A673 (cell line): ENCODE measurements around the gene MYT1. TPM values are rescaled to one million over a fixed set of nuclear protein-coding genes. Genes with fewer than 3 reads are reported as not detected.

Source experiments
- BruUV-seq: library from RNA; stranded (reverse); fragments of 400-500 nt; replicated peaks from 2 replicates; lab custom pipeline; 2021; lab: Mats Ljungman, UMichigan
- CTCF ChIA-PET: fragments of 300-600 bp; sonication (Branson Sonifier 250); formaldehyde crosslinking; loops from one replicate; lab custom pipeline; 2022; ENCODE audit warnings: antibody characterized with exemption; lab: Charles Lee
- POLR2A ChIA-PET: fragments of 300-600 bp; sonication (Branson Sonifier 250); formaldehyde crosslinking; loops from one replicate; lab custom pipeline; 2022; ENCODE audit warnings: antibody characterized with exemption; ENCODE audit not compliant: low non-redundant PET; lab: Charles Lee
- DNase-seq: peaks from one replicate; pipeline ENCODE4 v3.0.0-alpha.2; 2015; ENCODE audit warnings: low spot score
- H3K27ac ChIP-seq: fragments of 200-600 bp; sonication (generic); 2 replicates; pipeline ENCODE4 v1.5.1; 2016; ENCODE audit warnings: mixed run types, low read depth, mild to moderate bottlenecking, mixed read lengths, antibody characterized with exemption, low read length; ENCODE audit not compliant: poor library complexity, severe bottlenecking
- H3K27me3 ChIP-seq: fragments of 200-600 bp; sonication (generic); replicated peaks from 2 replicates; pipeline ENCODE4 v1.6.1; 2017; ENCODE audit warnings: mixed run types, low read depth, mild to moderate bottlenecking, mixed read lengths, antibody characterized with exemption, low read length; ENCODE audit not compliant: insufficient read depth, poor library complexity
- H3K36me3 ChIP-seq: fragments of 200-600 bp; sonication (generic); 2 replicates; pipeline ENCODE4 v1.6.1; 2016; ENCODE audit warnings: mixed run types, mild to moderate bottlenecking, mixed read lengths, antibody characterized with exemption, low read length; ENCODE audit not compliant: insufficient read depth, poor library complexity, severe bottlenecking
- H3K4me1 ChIP-seq: fragments of 200-600 bp; sonication (generic); 2 replicates; pipeline ENCODE4 v1.6.1; 2017; ENCODE audit warnings: mixed run types, mild to moderate bottlenecking, mixed read lengths, antibody characterized with exemption, low read length; ENCODE audit not compliant: insufficient read depth, poor library complexity, severe bottlenecking
- H3K4me3 ChIP-seq: fragments of 200-600 bp; sonication (generic); 2 replicates; pipeline ENCODE4 v1.5.1; 2016; ENCODE audit warnings: low read depth, mixed run types, mild to moderate bottlenecking, mixed read lengths, low read length; ENCODE audit not compliant: poor library complexity, severe bottlenecking
- H3K9me3 ChIP-seq: fragments of 200-600 bp; sonication (generic); 2 replicates; pipeline ENCODE4 v1.6.1; 2016; ENCODE audit warnings: mixed run types, low read depth, mild to moderate bottlenecking, mixed read lengths, antibody characterized with exemption, low read length; ENCODE audit not compliant: poor library complexity, severe bottlenecking
- CTCF ChIP-seq: fragments of 300-800, 200-600 bp; sonication (generic); conservative IDR thresholded peaks from 2 replicates; pipeline ENCODE4 v1.5.1; 2017; ENCODE audit warnings: low read depth, mild to moderate bottlenecking, antibody characterized with exemption, low read length, moderate library complexity, mixed read lengths
- EZH2 ChIP-seq: fragments of 200-600 bp; sonication (generic); IDR thresholded peaks from 2 replicates; pipeline ENCODE4 v1.6.1; 2017; ENCODE audit warnings: borderline replicate concordance, low read depth, mild to moderate bottlenecking, mixed read lengths, antibody characterized with exemption, low read length; ENCODE audit not compliant: poor library complexity, severe bottlenecking
- intact Hi-C: fragments of 100-400 bp; cut with micrococcal nuclease; formaldehyde crosslinking; loops from one replicate; pipeline ENCODE4 v1.10.0; 2022; ENCODE audit not compliant: unreplicated experiment
- total RNA-seq: library from RNA; stranded (reverse); gene quantifications from 2 replicates; pipeline ENCODE4 v1.2.3, GENCODE V29; 2021

MYT1 gene
- total RNA-seq, 1 experiment from 2014 or later = not detected

GRCh38 chr20:64194269-64194668, 30.0 kb downstream of the MYT1 start:
- no peak for DNase-seq
- intact Hi-C loops = no loop called here
- Histone ChIP-seq H3K36me3 (no peaks in the 10 kb centered on the region), H3K27ac (no peak overlapping the region), H3K27me3 (peaks cover 58% of the 10 kb centered on the region), H3K4me3 (no peak overlapping the region), H3K4me1 (no peaks in the 10 kb centered on the region), H3K9me3 (no peaks in the 10 kb centered on the region)
- BruUV-seq = no TSS peak
- POLR2A ChIA-PET = no interaction called here
- CTCF ChIA-PET = interaction anchor here (0.6 kb wide), 1 partner anchor 74 kb away, joined by 3 read pairs; no protein-coding TSS in a partner anchor
- no peak for TF ChIP-seq EZH2
- TF ChIP-seq CTCF = no peak

DNA sequence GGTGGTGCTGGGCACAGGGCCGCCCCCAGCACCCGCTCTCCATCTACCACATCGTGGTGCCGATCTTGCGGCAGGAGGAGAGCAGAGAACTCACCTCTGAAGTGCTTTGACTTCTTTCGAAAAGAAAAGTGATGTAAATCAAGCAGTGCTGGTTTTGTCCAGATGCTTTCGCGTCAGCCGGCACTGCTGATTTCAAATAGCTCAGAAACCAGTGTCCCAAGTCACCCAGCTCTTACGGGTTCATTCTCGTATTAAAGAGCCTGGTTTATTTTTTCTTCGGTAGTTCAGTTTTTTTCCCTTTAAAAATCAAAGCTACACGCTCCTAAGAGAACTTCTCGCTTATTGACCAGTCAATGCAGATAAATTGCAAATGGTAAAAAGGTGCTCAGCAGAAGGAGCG, 32.1 kb downstream of the MYT1 start:
- no peaks in the 10 kb centered on the region for H3K36me3 ChIP-seq
- no peaks in the 10 kb centered on the region for H3K4me1 ChIP-seq
- intact Hi-C loops = no loop called here
- no peaks in the 10 kb centered on the region for H3K9me3 ChIP-seq
- BruUV-seq = no TSS peak
- CTCF ChIA-PET = interaction anchor here (0.8 kb wide), 1 partner anchor 887 kb away, joined by 3 read pairs; no protein-coding TSS in a partner anchor
- H3K4me3 ChIP-seq = no peak overlapping the region
- POLR2A ChIA-PET = no interaction called here
- no peak for DNase-seq
- TF ChIP-seq EZH2 = no peak
- no peak for TF ChIP-seq CTCF
- H3K27ac ChIP-seq = no peak overlapping the region
- peaks cover 68% of the 10 kb centered on the region for H3K27me3 ChIP-seq

- Histone ChIP-seq H3K36me3 (no peaks in the 10 kb centered on the region), H3K27me3 (peaks cover 66% of the 10 kb centered on the region), H3K4me1 (no peaks in the 10 kb centered on the region), H3K4me3 (no peak overlapping the region), H3K27ac (no peak overlapping the region), H3K9me3 (no peaks in the 10 kb centered on the region)
- BruUV-seq = no TSS peak
- no peak for DNase-seq
- ChIA-PET CTCF (interaction anchor here (0.8 kb wide), 1 partner anchor 888 kb away, joined by 3 read pairs; no protein-coding TSS in a partner anchor), POLR2A (no interaction called here)
- TF ChIP-seq EZH2 (no peak), CTCF (no peak)
- intact Hi-C loops = no loop called here
Observed at GRCh38 chr20:64196847-64197306, 32.6 kb downstream of the MYT1 start.
